GM23338 (cell line): ENCODE results near the gene CFDP1.

Experiments
- CREB1 ChIP-seq: fragments of 250-450 bp; sonication (Bioruptor Pico); IDR thresholded peaks from 2 replicates; pipeline ENCODE4 v1.5.0; 2020; ENCODE audit warnings: low read depth, mild to moderate bottlenecking, moderate library complexity
- EZH2 ChIP-seq: fragments of 200-600 bp; sonication (generic); IDR thresholded peaks from one replicate; pipeline ENCODE4 v1.8.0; 2017; ENCODE audit warnings: antibody characterized with exemption, mild to moderate bottlenecking, low read depth; ENCODE audit not compliant: unreplicated experiment
- EZH2phosphoT487 ChIP-seq: fragments of 200-600 bp; sonication (generic); IDR thresholded peaks from one replicate; pipeline ENCODE4 v1.8.1; 2018; ENCODE audit warnings: antibody characterized with exemption; ENCODE audit not compliant: unreplicated experiment
- JUNB ChIP-seq: IDR thresholded peaks from one replicate; pipeline ENCODE4 v1.6.1; 2016; ENCODE audit warnings: antibody characterized with exemption; ENCODE audit not compliant: unreplicated experiment
- POLR2AphosphoS5 ChIP-seq: IDR thresholded peaks from 2 replicates; pipeline ENCODE4 v1.6.1; 2016; ENCODE audit warnings: antibody characterized with exemption, low read depth
- ZNF114 ChIP-seq: fragments of 250-450 bp; sonication (Bioruptor Pico); IDR thresholded peaks from 2 replicates; pipeline ENCODE4 v1.5.0; 2020; ENCODE audit warnings: mild to moderate bottlenecking, moderate library complexity
- TF ChIP-seq, protein P1 (sequence below), 2 experiments: fragments of 200-600 bp in 1 of 2; sonication (generic) in 1 of 2; conservative IDR thresholded peaks; 2 replicates each; pipeline versions ENCODE4 v1.5.1 to v1.6.1; 2016 to 2017; ENCODE audit warnings: antibody characterized with exemption in 2 of 2, low read depth in 2 of 2, mild to moderate bottlenecking in 2 of 2, moderate library complexity in 1 of 2
- TF ChIP-seq, protein P2 (sequence below): IDR thresholded peaks from 2 replicates; pipeline ENCODE4 v1.6.1; 2016; ENCODE audit warnings: antibody characterized with exemption

DNA sequence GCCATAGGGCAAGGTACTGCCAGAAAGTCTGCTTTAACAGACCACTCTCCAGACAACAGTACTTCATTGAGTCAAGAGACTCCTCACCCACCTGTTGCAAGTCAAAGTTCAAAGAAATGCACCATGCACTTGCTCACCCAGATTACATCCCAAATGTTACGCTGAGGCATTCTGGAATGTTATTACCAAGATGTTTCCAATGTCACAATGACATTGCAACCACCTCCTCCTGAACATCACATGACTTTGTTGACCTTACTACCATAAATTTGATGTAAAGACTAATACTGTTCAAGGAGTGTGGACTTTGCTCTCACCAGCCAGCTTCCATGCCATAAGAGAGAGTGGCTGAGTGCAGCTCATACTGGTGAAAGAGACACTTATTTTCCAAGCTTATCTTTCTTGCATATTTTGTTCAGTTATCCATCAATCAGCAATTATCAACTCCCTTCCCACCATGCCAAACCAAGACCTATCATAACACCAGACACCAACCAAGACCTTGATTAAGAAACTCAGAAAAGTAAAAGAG lies 123.3 kb downstream of the CFDP1 start:
- no peak for TF ChIP-seq EZH2
- TF ChIP-seq POLR2AphosphoS5 = no peak
- TF ChIP-seq, protein P1, sequence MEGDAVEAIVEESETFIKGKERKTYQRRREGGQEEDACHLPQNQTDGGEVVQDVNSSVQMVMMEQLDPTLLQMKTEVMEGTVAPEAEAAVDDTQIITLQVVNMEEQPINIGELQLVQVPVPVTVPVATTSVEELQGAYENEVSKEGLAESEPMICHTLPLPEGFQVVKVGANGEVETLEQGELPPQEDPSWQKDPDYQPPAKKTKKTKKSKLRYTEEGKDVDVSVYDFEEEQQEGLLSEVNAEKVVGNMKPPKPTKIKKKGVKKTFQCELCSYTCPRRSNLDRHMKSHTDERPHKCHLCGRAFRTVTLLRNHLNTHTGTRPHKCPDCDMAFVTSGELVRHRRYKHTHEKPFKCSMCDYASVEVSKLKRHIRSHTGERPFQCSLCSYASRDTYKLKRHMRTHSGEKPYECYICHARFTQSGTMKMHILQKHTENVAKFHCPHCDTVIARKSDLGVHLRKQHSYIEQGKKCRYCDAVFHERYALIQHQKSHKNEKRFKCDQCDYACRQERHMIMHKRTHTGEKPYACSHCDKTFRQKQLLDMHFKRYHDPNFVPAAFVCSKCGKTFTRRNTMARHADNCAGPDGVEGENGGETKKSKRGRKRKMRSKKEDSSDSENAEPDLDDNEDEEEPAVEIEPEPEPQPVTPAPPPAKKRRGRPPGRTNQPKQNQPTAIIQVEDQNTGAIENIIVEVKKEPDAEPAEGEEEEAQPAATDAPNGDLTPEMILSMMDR (conservative IDR thresholded peaks at IDR 0.05; ENCODE audit: low read depth in 2 of 2) = no peak
- no peak for TF ChIP-seq ZNF114
- no peak for TF ChIP-seq JUNB
- TF ChIP-seq, protein P2, sequence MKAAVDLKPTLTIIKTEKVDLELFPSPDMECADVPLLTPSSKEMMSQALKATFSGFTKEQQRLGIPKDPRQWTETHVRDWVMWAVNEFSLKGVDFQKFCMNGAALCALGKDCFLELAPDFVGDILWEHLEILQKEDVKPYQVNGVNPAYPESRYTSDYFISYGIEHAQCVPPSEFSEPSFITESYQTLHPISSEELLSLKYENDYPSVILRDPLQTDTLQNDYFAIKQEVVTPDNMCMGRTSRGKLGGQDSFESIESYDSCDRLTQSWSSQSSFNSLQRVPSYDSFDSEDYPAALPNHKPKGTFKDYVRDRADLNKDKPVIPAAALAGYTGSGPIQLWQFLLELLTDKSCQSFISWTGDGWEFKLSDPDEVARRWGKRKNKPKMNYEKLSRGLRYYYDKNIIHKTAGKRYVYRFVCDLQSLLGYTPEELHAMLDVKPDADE = no peak
- no peak for TF ChIP-seq CREB1 (CRISPR knock-in tag)
- no peak for TF ChIP-seq EZH2phosphoT487
